Chondrocyte (in vitro differentiated cells): Measurements from ENCODE around the gene INO80. TPM values are rescaled to one million over a fixed set of nuclear protein-coding genes. Genes with fewer than 3 reads are reported as not detected.

ENCODE experiments used
- DNase-seq: peaks from one replicate; pipeline ENCODE4 v3.0.0; 2021; ENCODE audit warnings: mixed read lengths, low spot score
- H3K27ac Mint-ChIP-seq: one replicate; pipeline ENCODE4 v1.8.0; 2021; ENCODE audit warnings: mild to moderate bottlenecking, moderate library complexity, mixed read lengths; ENCODE audit not compliant: unreplicated experiment
- H3K27me3 Mint-ChIP-seq: 2 replicates; pipeline ENCODE4 v1.8.0; 2021; ENCODE audit warnings: low read depth, mixed read lengths
- H3K36me3 Mint-ChIP-seq: 2 replicates; pipeline ENCODE4 v1.8.0; 2021; ENCODE audit warnings: low read depth, mixed read lengths
- H3K4me1 Mint-ChIP-seq: 2 replicates; pipeline ENCODE4 v1.8.0; 2021; ENCODE audit warnings: low read depth, mild to moderate bottlenecking, mixed read lengths
- H3K4me3 Mint-ChIP-seq: one replicate; pipeline ENCODE4 v1.8.0; 2021; ENCODE audit warnings: mild to moderate bottlenecking, moderate library complexity, mixed read lengths; ENCODE audit not compliant: unreplicated experiment
- H3K9me3 Mint-ChIP-seq: 2 replicates; pipeline ENCODE4 v1.8.0; 2021; ENCODE audit warnings: low read depth, mixed read lengths
- CTCF ChIP-seq: fragments of 200-600 bp; sonication (generic); IDR thresholded peaks from 2 replicates; pipeline ENCODE4 v1.5.0; 2021; ENCODE audit warnings: antibody characterized with exemption, mild to moderate bottlenecking, moderate library complexity
- total RNA-seq: library from RNA; stranded (reverse); gene quantifications from 3 replicates; pipeline ENCODE4 v1.2.1, GENCODE V29; 2021

INO80 gene
- total RNA-seq, 1 donor from 2014 or later = 16.6 TPM

DNA sequence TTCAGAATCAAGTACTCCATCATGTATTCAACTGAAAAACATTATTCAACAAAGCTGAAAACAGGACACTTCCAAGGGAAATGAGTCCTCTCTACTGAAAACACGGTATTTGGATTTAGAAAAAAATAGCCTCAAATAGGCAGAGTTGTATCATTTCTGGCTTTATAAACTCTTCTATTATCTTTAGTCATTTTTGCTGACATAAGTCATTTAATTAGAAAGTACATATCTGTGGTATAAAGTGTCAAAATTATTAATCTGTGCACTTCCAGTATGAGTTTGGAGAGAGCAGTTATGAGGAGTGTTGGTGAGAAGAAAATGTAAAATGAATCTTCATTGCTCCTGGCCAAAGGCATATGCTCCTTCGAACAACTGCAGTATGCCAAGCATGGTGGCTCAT, 59.3 kb downstream of the INO80 start:
- no peak overlapping the region for H3K4me3 Mint-ChIP-seq

GRCh38 chr15:41055706-41056105, 60.4 kb downstream of the INO80 start:
- Mint-ChIP-seq H3K27me3 (no peaks in the 10 kb centered on the region), H3K36me3 (peaks cover 49% of the 10 kb centered on the region), H3K4me3 (no peak overlapping the region), H3K4me1 (no peaks in the 10 kb centered on the region), H3K27ac (no peak overlapping the region), H3K9me3 (peaks cover 6% of the 10 kb centered on the region)
- no peak for DNase-seq
- no peak for TF ChIP-seq CTCF

More for the DNA sequence above, 59.3 kb downstream of the INO80 start:
- Mint-ChIP-seq H3K27ac (no peak overlapping the region), H3K27me3 (no peaks in the 10 kb centered on the region), H3K36me3 (peaks cover 51% of the 10 kb centered on the region), H3K9me3 (peaks cover 9% of the 10 kb centered on the region), H3K4me1 (no peaks in the 10 kb centered on the region)
- no peak for TF ChIP-seq CTCF
- DNase-seq = no peak

- Mint-ChIP-seq H3K9me3 (no peaks in the 10 kb centered on the region), H3K27ac (no peak overlapping the region), H3K4me3 (no peak overlapping the region)
Observed at GRCh38 chr15:41051139-41051538, 64.9 kb downstream of the INO80 start.

GRCh38 chr15:41048852-41049251, 67.2 kb downstream of the INO80 start:
- H3K27ac Mint-ChIP-seq = no peak overlapping the region
- no peaks in the 10 kb centered on the region for H3K9me3 Mint-ChIP-seq
- H3K27me3 Mint-ChIP-seq = no peaks in the 10 kb centered on the region
- peaks cover 16% of the 10 kb centered on the region for H3K4me1 Mint-ChIP-seq
- peaks cover 30% of the 10 kb centered on the region for H3K36me3 Mint-ChIP-seq
- no peak for DNase-seq
- TF ChIP-seq CTCF = no peak
- H3K4me3 Mint-ChIP-seq = no peak overlapping the region

More at GRCh38 chr15:41051139-41051538, 64.9 kb downstream of the INO80 start:
- Mint-ChIP-seq H3K36me3 (peaks cover 39% of the 10 kb centered on the region), H3K27me3 (no peaks in the 10 kb centered on the region), H3K4me1 (peaks cover 6% of the 10 kb centered on the region)
- TF ChIP-seq CTCF = no peak
- DNase-seq = no peak

GRCh38 chr15:41048397-41048796, 67.7 kb downstream of the INO80 start:
- H3K36me3 Mint-ChIP-seq = peaks cover 28% of the 10 kb centered on the region
- H3K4me1 Mint-ChIP-seq = peaks cover 20% of the 10 kb centered on the region
- no peaks in the 10 kb centered on the region for H3K9me3 Mint-ChIP-seq
- no peaks in the 10 kb centered on the region for H3K27me3 Mint-ChIP-seq
- H3K4me3 Mint-ChIP-seq = no peak overlapping the region
- no peak for DNase-seq
- TF ChIP-seq CTCF = no peak
- no peak overlapping the region for H3K27ac Mint-ChIP-seq
